Activated CD4-positive, alpha-beta memory T cell treated with anti-CD3 and anti-CD28 coated beads, Interleukin-2, amount 10 ng/mL, durations not matched to agents 7 days and 5 days (primary cell): ENCODE results near the gene TM9SF4. TPM values are rescaled to one million over a fixed set of nuclear protein-coding genes. Genes with fewer than 3 reads are reported as not detected.
"Not testable (repeated sequence)": the region's sequence is repeated elsewhere in the genome, so short reads cannot be mapped to it uniquely, and the experiment has no call there.

Experiments used
- CTCF ChIA-PET: fragments of 350-600 bp; sonication (Branson Sonifier 250); formaldehyde crosslinking; loops from one replicate; lab custom pipeline; 2021; ENCODE audit warnings: antibody characterized with exemption, inconsistent platforms; lab: Charles Lee
- POLR2A ChIA-PET: fragments of 350-600 bp; sonication (Branson Sonifier 250); formaldehyde crosslinking; loops from one replicate; lab custom pipeline; 2021; ENCODE audit warnings: antibody characterized with exemption; lab: Charles Lee
- DNase-seq: peaks from one replicate; pipeline ENCODE4 v3.0.0-alpha.2; 2020
- H3K27ac Mint-ChIP-seq: one replicate; pipeline ENCODE4 v1.8.0; 2021; ENCODE audit warnings: mild to moderate bottlenecking, mixed read lengths
- H3K27me3 Mint-ChIP-seq: one replicate; pipeline ENCODE4 v1.8.0; 2021; ENCODE audit warnings: mixed read lengths
- H3K36me3 Mint-ChIP-seq: one replicate; pipeline ENCODE4 v1.8.0; 2021; ENCODE audit warnings: low read depth, mixed read lengths
- H3K4me1 Mint-ChIP-seq: one replicate; pipeline ENCODE4 v1.8.0; 2021; ENCODE audit warnings: mixed read lengths
- H3K4me3 Mint-ChIP-seq: one replicate; pipeline ENCODE4 v1.8.0; 2021; ENCODE audit warnings: mild to moderate bottlenecking, mixed read lengths
- H3K9me3 Mint-ChIP-seq: one replicate; pipeline ENCODE4 v1.8.0; 2021; ENCODE audit warnings: mixed read lengths
- total RNA-seq, 2 experiments: library from RNA; stranded (reverse); gene quantifications; one replicate each; pipeline ENCODE4 v1.2.3, GENCODE V29; 2021

The TM9SF4 gene
- total RNA-seq, 2 experiments from 2014 or later = 37.6 to 38.6 TPM

DNA sequence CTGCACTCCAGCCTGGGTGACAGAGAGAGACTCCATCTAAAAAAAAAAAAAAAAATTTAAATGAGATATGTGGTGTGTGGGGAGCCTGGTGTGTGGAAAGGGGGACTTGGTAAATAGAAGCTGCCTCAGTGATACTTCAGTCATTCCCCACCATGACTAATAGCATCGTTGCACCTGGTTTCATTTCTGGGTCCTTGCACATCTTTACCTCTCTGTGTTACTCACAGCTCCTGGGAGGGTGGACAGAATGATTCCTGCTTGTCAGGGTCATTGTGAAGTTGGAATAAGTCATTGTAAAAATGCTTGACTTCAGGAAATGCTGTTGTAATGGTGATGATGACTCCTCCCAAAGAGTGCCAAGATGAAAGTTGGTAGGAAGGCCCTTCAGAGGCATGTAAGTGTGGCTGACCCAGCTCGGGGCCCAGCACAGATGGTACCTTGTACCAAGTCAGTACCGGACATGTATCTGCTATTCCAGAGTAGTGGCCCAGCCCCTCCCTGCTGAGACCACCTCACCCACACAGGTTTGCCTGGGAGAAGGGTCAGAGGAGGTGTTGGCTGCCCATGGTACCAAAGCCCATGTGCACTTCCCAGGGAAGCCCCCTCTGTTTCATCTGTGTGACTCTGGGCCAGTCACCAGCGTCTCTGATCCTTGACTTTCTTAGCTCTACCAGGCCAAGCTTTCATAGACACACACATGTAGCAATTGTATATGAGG, 49.6 kb downstream of the TM9SF4 start:
- ChIA-PET CTCF (no interaction called here), POLR2A (interaction anchor here (1.0 kb wide), 1 partner anchor 40 kb away, joined by 3 read pairs; no protein-coding TSS in a partner anchor)
- Mint-ChIP-seq H3K4me1 (peaks cover 2% of the 10 kb centered on the region), H3K36me3 (peaks cover 54% of the 10 kb centered on the region), H3K27ac (no peak overlapping the region), H3K27me3 (no peaks in the 10 kb centered on the region), H3K9me3 (no peaks in the 10 kb centered on the region), H3K4me3 (no peak overlapping the region)
- no peak for DNase-seq

DNA sequence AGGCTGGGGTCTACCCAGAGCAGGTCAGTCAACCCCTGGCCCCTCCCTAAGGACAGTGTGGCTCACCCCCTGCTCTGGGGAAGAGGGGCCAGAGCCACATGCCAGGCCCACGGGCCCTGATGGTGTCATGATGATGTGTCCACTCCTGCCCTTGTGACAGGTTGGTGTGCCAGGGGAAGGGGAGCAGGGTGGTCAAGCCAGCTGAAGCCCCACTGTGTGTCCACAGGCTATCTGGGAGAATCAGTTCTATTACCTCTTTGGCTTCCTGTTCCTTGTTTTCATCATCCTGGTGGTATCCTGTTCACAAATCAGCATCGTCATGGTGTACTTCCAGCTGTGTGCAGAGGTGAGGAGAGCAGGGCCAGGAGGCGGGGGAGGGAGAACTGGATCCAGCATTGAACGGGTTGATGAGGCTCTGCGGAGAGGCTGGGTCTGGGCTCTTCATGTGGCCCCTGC, 50.3 kb downstream of the TM9SF4 start:
- H3K27ac Mint-ChIP-seq = no peak overlapping the region
- no peaks in the 10 kb centered on the region for H3K27me3 Mint-ChIP-seq
- no peak for DNase-seq
- H3K4me3 Mint-ChIP-seq = no peak overlapping the region
- no peaks in the 10 kb centered on the region for H3K4me1 Mint-ChIP-seq
- H3K36me3 Mint-ChIP-seq = peaks cover 55% of the 10 kb centered on the region
- no peaks in the 10 kb centered on the region for H3K9me3 Mint-ChIP-seq
- ChIA-PET CTCF (interaction anchor here (0.7 kb wide), 1 partner anchor 208 kb away, joined by 3 read pairs; the partner anchor contains the start of gene PDRG1), POLR2A (interaction anchor here (1.0 kb wide), 1 partner anchor 40 kb away, joined by 3 read pairs; no protein-coding TSS in a partner anchor)

DNA sequence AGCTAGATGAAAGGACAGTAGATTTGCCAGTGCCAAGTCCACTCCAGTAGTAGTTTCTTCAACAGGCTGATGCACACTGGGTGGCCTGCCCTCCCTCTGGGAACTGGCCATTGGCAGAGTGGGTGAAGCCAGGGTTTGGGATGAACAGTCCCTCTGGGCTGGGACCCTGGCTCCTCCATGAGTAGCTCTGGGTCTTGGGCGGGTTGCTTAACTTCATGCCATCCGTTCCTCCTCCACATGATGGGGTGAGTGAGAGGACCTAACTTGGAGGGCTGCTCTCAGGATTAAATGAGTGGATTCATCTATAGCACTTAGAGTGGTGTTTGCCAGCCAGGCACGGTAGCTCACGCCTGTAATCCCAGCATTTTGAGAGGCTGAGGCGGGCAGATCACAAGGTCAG, 50.8 kb downstream of the TM9SF4 start:
- no peaks in the 10 kb centered on the region for H3K27me3 Mint-ChIP-seq
- no peak overlapping the region for H3K27ac Mint-ChIP-seq
- POLR2A ChIA-PET = no interaction called here

DNA sequence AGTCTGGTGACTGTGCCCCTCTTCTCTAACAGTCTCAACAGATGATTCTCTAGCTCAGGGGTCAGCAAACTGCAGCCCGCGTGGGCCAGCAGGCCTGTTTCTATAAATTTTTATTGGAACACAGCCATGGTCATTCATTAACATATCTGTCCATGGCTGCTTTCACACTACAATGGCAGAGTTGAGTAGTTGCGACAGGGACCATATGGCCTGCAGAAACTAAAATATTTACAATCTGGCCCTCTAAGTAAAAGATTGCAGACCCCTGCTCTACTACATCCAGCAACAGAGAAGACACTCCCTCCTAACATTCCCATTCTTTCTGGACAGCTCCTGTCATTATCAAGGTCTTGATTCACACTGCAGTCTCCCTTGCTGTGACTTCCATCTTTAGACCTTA, 52.8 kb downstream of the TM9SF4 start:
- ChIA-PET CTCF (no interaction called here), POLR2A (no interaction called here)
- peaks cover 66% of the 10 kb centered on the region for H3K36me3 Mint-ChIP-seq
- DNase-seq = no peak
- H3K4me3 Mint-ChIP-seq = no peak overlapping the region
- H3K27me3 Mint-ChIP-seq = no peaks in the 10 kb centered on the region
- H3K9me3 Mint-ChIP-seq = no peaks in the 10 kb centered on the region
- no peak overlapping the region for H3K27ac Mint-ChIP-seq
- H3K4me1 Mint-ChIP-seq = peaks cover 1% of the 10 kb centered on the region

More for the DNA sequence above, 50.8 kb downstream of the TM9SF4 start:
- CTCF ChIA-PET = interaction anchor here (0.7 kb wide), 1 partner anchor 208 kb away, joined by 3 read pairs; the partner anchor contains the start of gene PDRG1
- peaks cover 55% of the 10 kb centered on the region for H3K36me3 Mint-ChIP-seq
- H3K4me1 Mint-ChIP-seq = no peaks in the 10 kb centered on the region
- DNase-seq = no peak
- H3K4me3 Mint-ChIP-seq = no peak overlapping the region
- H3K9me3 Mint-ChIP-seq = no peaks in the 10 kb centered on the region

DNA sequence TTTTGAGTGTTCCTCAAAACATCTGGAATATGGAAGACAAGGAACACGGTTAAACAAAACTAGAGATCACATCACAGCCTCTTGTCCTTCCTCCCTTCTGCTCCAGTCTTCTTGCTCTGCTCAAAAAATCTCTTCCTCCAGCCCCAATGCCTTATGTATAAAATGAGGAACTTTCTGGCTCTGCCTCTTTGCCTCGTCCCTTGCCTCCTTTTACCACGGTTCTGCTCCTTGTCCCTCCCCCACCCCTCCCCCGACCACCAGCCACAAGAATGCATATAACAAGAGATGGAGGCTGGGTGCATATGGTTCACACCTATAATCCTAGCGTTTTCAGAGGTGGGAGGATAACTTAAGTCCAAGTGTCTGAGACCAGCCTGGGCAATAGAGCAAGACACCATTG, 54.4 kb downstream of the TM9SF4 start:
- no peak overlapping the region for H3K27ac Mint-ChIP-seq
- CTCF ChIA-PET = no interaction called here
- DNase-seq = no peak
- H3K9me3 Mint-ChIP-seq = no peaks in the 10 kb centered on the region
- H3K4me3 Mint-ChIP-seq = no peak overlapping the region
- POLR2A ChIA-PET = no interaction called here
- H3K4me1 Mint-ChIP-seq = peaks cover 2% of the 10 kb centered on the region
- no peaks in the 10 kb centered on the region for H3K27me3 Mint-ChIP-seq
- H3K36me3 Mint-ChIP-seq = peaks cover 58% of the 10 kb centered on the region

DNA sequence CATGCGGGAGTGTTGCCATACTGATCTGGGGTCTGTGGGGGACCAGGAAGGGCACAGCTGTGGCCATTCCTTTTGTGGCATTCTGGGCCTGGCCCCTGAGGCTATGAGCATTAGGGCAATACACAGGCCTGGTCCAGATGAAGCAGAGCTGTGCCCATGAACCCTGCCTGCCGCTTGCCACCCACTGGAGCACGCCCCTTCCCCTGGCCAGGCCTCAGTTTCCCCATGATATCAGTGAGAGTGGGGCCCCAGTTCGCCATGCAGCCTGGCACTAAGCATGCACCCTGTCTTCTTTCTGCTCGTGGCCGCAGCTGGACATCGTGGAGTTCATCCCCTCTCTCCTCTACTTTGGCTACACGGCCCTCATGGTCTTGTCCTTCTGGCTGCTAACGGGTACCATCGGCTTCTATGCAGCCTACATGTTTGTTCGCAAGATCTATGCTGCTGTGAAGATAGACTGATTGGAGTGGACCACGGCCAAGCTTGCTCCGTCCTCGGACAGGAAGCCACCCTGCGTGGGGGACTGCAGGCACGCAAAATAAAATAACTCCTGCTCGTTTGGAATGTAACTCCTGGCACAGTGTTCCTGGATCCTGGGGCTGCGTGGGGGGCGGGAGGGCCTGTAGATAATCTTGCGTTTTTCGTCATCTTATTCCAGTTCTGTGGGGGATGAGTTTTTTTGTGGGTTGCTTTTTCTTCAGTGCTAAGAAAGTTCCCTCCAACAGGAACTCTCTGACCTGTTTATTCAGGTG, 55.6 kb downstream of the TM9SF4 start:
- no peaks in the 10 kb centered on the region for H3K27me3 Mint-ChIP-seq
- peaks cover 50% of the 10 kb centered on the region for H3K36me3 Mint-ChIP-seq
- peaks cover 2% of the 10 kb centered on the region for H3K4me1 Mint-ChIP-seq
- no peak overlapping the region for H3K4me3 Mint-ChIP-seq
- no peaks in the 10 kb centered on the region for H3K9me3 Mint-ChIP-seq
- no peak overlapping the region for H3K27ac Mint-ChIP-seq
- ChIA-PET CTCF (no interaction called here), POLR2A (no interaction called here)
- no peak for DNase-seq

DNA sequence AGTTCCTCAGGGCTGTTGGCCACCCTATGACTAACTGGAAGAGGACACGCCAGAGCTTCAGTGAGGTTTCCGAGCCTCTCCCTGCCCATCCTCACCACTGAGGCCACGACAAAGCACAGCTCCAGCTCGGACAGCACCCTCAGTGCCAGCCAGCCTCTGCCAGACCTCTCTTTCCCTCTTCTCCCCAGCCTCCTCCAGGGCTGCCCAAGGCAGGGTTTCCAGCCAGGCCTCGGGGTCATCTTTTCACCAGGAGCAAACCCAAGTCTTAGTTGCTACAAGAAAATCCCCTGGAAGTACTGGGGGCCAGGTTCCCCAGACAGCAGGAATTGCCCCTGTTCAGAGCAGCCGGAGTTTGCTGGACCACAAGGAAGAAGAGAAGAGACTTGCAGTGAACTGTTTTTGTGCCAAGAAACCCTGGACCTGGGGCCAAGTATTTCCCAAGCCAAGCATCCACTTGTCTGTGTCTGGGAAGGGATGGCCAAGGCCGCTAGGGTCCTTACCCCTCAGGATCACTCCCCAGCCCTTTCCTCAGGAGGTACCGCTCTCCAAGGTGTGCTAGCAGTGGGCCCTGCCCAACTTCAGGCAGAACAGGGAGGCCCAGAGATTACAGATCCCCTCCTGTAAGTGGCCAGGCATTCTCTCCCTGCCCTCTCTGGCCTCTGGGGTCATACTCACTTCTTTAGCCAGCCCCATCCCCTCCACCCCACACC, 56.5 kb downstream of the TM9SF4 start:
- ChIA-PET CTCF (no interaction called here), POLR2A (no interaction called here)
- peaks cover 44% of the 10 kb centered on the region for H3K36me3 Mint-ChIP-seq
- no peak overlapping the region for H3K27ac Mint-ChIP-seq
- H3K27me3 Mint-ChIP-seq = no peaks in the 10 kb centered on the region
- no peak for DNase-seq
- H3K9me3 Mint-ChIP-seq = no peaks in the 10 kb centered on the region
- peaks cover 2% of the 10 kb centered on the region for H3K4me1 Mint-ChIP-seq
- H3K4me3 Mint-ChIP-seq = no peak overlapping the region

DNA sequence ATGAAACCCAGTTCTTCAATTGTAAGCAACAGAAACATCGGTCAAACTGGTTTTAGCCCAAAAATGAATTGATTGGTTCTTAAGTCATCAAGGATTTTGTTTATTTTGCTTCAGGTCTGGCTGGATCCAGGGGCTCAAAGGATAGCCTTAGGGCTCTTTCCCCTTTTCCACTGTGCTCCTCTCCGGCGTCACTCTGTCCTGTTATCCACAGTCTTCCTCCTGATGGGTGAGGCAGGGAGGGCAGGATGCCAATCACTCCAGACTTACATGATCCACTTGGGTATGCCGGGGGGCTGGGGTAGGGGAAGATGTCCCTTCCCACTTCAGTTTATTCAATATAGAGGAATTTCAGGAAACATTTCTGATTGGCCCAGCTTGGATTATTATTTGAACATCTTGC, 58.0 kb downstream of the TM9SF4 start:
- Mint-ChIP-seq H3K36me3 (peaks cover 29% of the 10 kb centered on the region), H3K9me3 (no peaks in the 10 kb centered on the region), H3K27ac (no peak overlapping the region), H3K4me1 (peaks cover 2% of the 10 kb centered on the region), H3K27me3 (no peaks in the 10 kb centered on the region), H3K4me3 (no peak overlapping the region)
- ChIA-PET CTCF (no interaction called here), POLR2A (no interaction called here)
- DNase-seq = no peak

DNA sequence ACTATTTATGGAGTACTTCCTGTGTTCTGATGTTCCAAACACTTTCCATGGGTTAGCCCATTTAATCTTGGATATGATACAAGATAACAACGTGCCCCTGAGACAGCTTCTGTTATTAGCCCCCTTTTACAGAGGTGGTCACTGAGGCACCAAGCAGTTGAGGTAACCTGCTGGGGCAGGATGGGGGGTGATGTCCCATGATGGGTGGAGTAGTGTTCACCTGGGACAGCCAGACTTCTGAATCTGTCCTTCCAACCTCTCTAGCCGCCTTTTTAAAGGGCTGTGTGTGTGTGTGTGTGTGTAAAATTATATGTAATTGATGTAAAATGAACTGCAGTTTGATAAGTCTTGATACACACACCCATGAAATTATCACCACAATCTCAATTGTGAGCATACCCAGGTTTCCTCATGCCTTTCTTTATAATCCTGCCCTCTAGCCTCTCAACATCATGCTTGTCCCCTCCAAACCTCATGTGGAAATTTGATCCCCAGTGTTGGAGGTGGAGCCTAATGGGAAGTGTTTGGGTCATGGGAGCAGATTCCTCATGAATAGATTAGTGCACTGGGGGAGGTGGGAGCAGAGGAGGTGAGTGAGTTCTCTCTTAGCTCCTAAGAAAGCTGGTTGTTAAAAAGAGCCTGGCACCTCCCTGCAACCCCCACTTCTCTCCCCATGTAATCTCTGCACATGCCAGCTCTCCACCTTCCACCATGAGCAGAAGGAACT, 58.8 kb downstream of the TM9SF4 start:
- Mint-ChIP-seq H3K27me3 (no peaks in the 10 kb centered on the region), H3K27ac (no peak overlapping the region), H3K36me3 (peaks cover 27% of the 10 kb centered on the region), H3K4me1 (peaks cover 2% of the 10 kb centered on the region), H3K4me3 (no peak overlapping the region), H3K9me3 (no peaks in the 10 kb centered on the region)
- CTCF ChIA-PET = no interaction called here
- no peak for DNase-seq
- POLR2A ChIA-PET = no interaction called here

DNA sequence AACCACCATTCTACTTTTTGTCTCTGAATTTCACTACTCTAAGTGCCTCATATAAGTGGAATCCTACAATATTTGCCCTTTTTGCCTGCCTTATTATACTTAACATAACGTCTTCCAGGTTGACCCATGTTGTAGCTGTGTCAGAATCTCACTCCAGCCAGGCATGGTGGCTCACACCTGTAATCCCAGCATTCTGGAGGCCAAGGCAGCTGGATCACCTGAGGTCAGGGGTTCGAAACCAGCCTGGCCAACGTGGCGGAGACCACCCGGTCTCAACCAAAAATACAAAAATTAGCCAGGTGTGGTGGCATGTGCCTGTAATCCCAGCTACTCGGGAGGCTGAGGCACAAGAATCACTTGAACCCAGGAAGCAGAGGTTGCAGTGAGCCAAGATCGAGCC, 68.2 kb downstream of the TM9SF4 start:
- H3K36me3 Mint-ChIP-seq, H3K9me3 Mint-ChIP-seq, H3K4me3 Mint-ChIP-seq, H3K4me1 Mint-ChIP-seq, DNase-seq, H3K27me3 Mint-ChIP-seq, H3K27ac Mint-ChIP-seq, CTCF ChIA-PET, POLR2A ChIA-PET: not testable (repeated sequence)

DNA sequence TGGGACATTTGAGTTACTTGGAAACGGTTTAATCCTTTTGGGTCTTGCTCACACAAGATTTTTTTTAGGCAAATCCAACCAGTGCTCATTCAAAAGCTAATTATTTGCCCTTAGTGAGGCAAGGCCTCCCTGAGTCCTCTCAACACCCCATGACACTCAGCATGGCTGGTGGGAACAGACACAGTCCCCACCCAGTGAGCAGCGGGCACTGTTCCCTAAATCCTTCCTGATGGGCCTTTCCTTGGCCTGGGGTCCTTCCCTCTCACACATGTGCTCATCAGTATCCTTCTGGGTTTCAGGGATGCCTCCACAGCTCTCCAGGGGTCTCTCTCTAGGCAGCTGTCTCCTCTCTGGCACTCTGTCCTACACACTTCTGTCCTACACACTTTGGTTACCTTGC, 70.0 kb downstream of the TM9SF4 start:
- Mint-ChIP-seq H3K4me3 (no peak overlapping the region), H3K36me3 (no peaks in the 10 kb centered on the region), H3K9me3 (no peaks in the 10 kb centered on the region), H3K27ac (no peak overlapping the region), H3K27me3 (peaks cover 1% of the 10 kb centered on the region), H3K4me1 (no peaks in the 10 kb centered on the region)
- no peak for DNase-seq
- CTCF ChIA-PET = no interaction called here
- POLR2A ChIA-PET = no interaction called here

DNA sequence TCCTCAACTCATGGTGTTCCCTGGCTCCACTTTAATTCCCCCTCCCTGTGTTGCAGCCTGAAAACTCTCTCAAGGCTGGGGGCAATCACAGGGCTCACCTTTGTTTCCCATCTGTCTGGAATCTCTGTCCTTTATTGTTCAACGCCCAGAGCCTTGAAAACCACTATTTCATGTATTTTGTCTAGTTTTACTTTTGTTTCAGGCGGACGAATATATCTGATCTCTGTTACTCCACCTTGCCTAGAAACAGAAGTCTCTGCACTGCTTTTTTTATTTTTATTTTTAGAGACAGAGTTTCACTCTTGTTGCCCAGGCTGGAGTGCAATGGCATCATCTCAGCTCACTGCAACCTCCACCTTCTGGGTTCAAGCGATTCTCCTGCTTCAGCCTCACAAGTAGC, 70.4 kb downstream of the TM9SF4 start:
- Mint-ChIP-seq H3K27ac (no peak overlapping the region), H3K27me3 (peaks cover 1% of the 10 kb centered on the region), H3K36me3 (no peaks in the 10 kb centered on the region), H3K9me3 (no peaks in the 10 kb centered on the region), H3K4me3 (no peak overlapping the region), H3K4me1 (no peaks in the 10 kb centered on the region)
- CTCF ChIA-PET = no interaction called here
- no peak for DNase-seq
- POLR2A ChIA-PET = no interaction called here
